COLO668 (cell line): ENCODE measurements around the gene CANT1.
"Not testable (repeated sequence)": the region's sequence is repeated elsewhere in the genome, so short reads cannot be mapped to it uniquely, and the experiment has no call there.

Experiments used
- DNase-seq: peaks from one replicate; lab custom pipeline; 2025; ENCODE audit not compliant: unreplicated experiment; lab: John Stamatoyannopoulos, UW

Gene CANT1

DNA sequence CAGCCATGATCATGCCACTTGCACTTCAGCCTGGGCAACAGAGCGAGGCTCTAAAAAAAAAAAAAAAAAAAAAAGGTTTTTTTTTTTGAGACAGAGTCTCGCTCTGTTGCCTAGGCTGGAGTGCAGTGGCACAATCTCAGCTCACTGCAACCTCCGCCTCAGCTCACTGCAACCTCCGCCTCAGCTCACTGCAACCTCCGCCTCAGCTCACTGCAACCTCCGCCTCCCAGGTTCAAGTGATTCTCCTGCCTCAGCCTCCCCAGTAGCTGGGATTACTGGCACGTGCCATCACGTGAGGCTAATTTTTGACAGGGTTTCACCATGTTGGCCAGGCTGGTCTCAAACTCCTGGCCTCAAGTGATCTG is 46.6 kb downstream of the CANT1 start:
- DNase-seq = not testable (repeated sequence)

DNA sequence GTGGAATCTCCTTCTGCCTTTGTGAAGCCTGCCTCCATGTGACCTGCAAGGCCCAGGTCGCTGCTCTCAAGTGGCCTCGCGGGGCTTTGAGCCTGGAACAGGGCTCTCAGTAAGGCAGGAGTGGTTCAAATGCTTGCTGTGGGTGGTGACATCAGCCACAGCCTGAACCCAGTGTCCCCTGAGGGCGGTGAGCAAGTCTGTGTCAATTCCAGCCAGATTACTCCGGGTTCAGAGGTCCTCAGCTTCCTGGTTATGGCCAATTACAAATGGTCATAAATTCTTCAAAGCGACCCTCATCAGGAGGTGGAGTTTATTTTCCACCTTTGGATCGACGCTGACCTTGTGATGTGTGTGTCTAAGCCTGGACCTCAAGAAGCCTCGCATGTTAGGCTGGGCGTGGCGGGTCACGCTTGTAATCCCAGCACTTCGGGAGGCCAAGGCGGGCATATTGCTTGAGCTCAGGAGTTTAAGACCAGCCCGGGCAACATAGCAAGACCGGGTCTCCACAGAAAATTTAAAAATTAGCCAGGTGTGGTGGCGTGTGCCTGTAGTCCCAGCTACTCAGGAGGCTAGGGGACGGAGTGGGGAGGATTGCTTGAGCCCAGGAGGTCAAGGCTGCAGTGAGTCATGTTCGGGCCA is 47.1 kb downstream of the CANT1 start:
- DNase-seq = no peak

DNA sequence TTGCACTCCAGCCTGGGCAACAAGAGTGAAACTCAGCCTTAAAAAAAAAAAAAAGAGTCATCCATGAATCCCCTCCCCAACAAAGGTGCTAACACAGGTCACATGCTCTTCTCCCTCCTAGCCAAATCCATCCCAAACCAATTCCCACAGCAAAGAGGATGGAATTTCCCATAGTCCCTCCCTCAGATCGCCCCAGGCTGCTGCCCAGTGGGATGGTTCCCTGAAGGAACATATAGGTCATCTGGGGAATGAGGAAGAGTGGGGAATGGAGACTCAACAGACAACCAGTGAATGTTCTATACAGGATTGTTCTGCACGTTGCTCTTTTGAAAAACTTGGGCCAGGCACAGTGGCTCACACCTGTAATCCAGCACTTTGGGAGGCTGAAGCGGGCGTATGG is 48.0 kb downstream of the CANT1 start:
- no peak for DNase-seq

DNA sequence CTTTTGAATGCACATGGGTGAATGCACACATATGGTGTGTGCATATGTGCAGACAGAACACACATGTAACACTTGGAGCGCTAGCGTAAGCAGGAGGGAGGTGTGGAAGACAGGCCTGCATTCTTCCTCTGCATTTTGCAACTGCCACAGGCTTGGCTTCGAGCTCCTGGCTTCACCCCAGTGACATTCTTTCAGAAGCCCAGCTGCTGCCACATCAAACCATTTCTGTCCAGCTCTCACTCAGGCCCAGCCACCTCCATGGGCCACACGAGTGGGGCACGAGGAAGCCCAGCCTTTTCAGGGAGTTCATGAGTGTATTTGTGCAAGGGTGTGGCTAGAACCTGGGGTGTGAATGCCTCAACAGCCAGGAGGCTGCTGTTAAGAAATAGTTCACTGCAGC is 48.6 kb downstream of the CANT1 start:
- DNase-seq = no peak

DNA sequence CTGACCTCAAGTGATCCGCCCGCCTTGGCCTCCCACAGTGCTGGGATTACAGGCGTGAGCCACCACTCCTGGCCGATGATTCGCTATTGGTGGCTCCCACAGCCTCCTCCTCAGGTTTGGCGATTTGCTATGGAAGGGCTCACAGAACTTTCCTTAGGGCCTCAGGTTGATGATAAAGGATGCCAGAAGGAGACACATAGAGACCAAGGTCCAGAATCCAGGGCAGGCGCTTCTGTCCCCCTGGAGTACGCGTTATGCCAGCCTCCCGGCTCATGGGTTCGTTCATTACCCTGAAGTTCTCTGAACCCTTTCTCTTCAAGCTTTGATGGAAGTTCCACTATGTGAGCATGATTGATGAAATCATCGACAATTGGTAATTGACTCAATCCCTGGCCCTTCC is 49.8 kb downstream of the CANT1 start:
- DNase-seq = no peak

DNA sequence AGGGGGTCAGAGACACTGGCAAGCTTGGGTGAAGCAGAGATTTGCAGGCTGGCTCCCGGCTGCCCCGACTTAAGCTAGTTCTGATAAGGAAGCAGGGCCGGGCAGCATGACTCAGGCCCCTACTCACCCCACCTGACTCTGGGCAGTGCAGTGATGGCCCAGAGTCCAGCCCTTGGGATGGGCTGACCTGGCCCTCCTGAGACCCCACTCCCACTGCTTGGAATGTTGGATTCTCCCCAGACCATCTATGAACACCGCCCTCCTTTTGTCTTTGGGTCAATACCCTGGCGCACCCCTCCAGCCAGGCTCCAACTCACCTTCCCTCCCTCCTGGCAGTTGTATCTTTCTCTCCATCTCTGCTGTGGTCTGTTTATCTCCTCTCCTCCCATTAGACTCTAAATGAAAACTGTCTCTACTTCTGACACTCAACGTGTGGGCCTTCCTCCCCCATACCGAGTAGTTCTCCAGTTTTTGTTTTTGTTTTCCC is 50.9 kb downstream of the CANT1 start:
- DNase-seq = no peak

DNA sequence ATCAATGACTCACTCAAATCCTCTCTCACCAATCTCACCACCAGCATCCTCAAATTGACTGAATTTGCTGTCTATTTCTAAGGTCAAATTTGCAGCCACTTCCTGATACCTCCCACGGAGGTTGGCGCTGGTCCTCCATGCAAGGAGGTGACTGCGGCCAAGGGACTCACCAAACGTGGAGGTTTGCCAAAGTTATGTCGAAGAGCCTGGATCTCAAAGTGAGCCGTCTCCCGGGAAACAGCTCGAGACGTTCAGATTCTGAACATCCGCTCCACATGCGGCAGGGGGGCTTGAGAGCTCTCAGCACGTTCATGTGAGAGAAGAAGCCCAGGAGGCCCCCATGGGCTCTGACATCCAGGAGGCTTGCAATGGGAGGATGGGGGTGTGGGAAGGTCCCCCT is 52.4 kb downstream of the CANT1 start:
- DNase-seq = no peak

DNA sequence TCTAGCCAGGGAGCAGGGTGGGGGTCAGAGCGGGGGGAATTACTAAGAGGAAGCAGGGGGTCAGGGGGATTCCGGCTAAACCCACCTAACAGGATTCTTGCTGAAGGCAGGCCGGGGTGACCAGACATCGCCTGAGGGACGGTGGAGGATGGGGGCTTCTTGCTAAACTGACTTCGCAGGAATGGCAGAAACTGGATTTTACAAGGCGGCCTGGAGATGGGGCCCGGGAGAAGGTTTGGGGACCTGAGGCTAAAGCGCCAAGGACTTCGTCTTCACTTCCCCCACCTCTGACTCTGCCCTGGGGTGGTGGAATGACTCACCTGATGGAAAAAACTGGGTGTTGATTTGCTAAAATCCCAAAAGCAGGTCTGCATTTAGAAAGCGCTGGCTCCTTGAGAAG is 53.3 kb downstream of the CANT1 start:
- no peak for DNase-seq

DNA sequence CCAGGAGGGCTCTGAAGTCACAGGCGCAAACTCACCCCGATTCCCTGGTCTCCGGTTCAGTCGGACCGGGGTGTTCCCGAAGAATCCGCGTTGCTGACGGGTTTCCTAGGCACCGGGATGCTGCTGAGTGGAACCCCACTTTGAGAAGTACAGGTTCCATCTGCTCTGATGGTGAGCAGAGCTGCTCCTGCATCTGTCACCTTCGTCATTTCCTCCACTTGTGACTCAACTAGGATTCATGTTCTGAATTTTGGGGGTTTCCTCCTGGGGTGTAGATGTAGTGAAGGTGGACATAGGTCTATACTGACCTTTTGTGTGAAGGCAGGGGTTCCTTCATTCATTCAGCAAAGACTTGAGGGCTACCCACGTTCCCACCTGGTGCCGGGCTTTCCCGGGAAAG is 54.9 kb downstream of the CANT1 start:
- no peak for DNase-seq

DNA sequence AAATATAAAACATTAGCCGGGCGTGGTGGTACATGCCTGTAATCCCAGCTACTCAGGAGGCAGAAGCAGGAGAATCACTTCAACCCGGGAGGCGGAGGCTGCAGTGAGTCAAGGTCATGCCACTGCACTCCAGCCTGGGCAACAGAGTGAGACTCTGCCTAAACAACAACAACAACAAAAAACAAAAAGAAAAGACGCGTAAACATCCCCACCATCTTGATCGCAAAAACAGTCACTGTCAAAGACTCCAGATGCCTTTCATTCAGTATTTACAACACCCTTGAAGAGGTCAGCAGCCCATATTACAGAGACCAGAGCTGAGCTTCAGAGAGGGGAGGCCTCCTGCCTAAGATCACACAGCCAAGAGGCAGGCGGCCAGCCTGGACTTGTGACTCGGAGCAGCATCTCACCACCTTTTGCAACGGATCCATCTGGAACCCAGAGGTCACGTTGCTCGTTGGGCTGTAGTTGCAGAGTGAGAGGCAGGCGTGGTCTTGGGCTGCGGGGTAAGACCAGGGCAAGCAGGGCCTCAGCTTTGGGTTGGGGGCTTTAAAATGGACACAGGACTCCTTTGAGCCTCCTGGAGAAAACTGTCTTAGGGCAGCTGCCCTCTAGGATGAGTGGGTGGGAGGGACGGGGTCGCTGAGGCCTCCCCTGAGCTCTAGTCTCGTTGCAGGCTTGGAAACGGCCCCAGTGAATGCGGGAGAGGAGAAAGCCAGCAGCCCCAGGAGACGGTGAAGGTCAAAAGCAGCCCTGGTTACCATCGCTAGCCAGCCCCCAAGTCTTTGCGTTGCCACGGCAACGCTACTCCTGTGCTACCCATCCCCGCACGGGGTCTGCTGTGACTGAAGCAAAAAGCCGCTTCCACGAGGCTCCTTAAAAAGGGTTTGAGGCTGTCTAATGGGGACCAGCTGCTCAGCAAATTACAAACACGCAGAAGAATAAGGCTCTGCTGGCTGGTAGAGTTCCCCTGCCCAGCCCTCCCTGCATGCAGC is 55.9 kb downstream of the CANT1 start:
- no peak for DNase-seq

DNA sequence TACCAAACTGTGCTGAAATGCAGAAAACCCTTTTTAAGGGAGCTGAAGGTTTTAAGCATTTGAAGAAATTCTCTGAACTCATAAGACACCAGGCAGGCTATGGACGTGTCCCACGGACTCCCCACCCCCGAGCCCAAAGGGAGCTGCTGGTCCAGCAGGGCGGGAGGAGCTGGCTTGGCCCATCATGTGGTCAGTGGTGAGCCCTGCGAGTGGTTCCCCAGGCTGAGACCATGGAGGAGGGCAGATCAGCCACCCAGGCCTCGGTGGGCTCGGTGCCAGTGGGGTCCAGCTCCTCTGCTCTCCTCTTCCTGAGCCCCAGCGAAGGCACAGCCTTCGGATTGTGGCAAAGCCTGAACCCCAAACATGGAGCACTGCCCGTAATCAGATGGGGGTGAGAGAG is 56.9 kb downstream of the CANT1 start:
- no peak for DNase-seq

DNA sequence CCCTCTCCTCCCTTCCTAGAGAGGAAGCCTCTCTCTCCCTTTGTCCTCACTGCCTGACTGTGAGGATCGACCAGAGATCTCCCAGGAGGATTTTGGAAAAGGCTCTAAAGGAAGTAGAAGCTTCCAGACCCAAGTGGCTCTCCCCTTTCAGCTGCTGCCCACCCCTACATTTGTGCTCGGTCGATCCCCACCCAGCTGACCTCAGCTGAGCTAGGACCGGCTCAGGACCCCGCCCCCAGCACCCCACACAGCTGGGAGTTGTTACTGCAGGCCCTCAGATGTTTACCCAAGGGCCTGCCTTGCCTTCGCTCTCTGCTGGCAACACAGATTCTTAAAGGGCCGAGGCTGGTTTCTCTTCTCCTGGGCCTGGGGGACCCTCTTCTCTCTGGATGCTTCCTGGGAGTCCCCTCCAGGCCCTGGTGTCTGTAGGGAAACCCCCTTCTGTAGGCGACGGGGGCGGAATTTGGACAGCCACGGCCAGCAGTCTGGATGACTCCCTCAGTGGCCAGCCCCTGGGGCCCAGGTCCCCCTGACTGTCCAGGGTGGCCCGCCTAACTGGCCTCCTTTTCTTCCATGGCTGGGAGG is 57.5 kb downstream of the CANT1 start:
- no peak for DNase-seq

DNA sequence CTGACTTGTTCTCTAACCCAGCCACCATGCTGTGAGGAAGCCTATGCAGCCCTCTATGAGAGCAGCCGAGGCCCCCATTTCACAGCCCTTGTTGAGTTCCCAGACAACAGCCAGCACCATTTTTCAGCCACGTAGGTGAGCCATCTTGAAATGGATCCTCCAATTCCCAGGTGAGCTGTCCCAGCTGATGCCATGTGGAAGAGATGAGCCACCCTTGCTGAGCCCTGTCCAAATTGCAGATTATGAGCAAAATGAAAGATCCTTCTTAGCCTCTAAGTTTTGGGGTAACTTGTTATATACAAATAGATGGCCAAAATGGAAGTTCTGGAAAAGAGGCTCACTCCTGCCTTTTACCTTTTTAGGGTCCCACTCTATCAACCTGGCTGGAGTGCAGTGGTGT is 58.7 kb downstream of the CANT1 start:
- no peak for DNase-seq

DNA sequence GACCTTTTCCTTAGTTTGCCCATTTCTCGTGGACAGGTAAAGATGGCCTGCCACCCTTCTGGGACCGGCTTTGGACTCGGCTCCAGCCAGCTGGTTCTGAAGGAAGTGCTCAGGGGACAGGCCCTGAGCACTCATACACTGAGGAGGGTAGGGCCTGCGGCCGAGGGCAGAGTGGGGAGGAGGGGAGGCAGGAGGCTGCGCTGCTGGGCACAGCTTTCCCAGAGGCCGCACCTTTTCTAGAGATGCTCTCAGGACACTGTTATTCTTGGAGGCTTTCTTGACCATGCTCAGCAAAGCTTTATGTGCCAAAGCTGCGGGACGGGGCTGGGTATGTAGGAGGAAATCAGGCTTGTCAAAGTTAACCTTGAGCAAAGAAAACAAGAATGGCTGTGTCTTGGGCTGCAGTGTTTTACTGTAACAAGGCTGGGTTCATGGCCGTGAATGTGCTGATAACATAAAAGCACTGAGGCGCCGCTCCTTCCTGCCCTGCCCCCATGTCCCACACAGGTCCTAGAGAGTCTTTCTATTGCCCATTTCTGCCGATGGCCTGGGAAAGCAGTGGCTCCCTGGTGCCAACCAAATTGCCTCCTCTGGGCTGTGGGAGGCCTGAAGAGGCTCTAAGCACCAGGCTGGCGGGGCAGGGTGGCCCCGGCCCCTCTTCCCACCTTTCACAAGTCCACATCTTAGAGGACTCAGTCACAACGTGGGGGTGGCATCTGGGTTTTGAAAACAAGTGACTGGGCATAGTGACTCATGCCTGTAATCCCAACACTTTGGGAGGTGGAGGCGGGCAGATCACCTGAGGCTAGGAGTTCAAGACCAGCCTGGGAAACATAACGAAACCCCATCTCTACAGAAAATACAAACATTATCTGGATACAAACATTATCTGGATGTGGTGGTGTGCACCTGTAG is 62.1 kb downstream of the CANT1 start:
- DNase-seq = no peak

DNA sequence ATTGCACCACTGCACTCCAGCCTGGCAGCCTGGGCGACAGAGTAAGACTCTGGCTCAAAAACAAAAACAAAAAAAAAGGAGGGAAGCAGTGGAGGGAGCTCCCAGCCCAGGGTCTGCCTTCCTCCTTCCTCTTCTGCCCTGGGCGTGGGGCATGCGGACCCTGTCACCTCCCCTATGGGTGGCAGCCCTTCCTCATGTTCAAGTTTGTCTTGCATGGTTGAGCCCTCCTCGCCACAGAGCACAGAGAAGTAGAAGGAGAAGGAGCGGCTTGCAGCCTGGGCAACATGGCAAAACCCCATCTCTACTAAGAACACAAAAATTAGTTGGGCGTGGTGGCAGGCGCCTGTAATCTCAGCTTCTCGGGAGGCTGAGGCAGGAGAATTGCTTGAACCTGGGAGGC is 62.9 kb downstream of the CANT1 start:
- DNase-seq = no peak

DNA sequence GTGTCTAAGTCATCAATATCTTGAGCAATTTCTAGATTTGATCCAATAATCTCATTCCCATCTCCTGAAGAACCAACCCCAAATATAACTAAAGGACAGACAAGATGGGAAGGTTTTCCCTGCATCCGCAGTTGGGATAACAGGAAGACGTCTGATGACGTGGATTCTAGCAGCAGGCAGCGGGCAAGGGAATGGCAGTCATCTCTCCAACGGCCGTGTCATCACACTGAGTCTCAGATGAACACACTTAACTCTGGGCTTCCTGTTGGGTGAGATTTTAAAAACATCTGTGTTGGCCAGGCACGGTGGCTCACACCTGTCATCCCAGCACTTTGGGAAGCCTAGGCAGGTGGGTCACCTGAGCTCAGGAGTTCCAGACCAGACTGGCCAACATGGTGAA is 63.4 kb downstream of the CANT1 start:
- DNase-seq = no peak

DNA sequence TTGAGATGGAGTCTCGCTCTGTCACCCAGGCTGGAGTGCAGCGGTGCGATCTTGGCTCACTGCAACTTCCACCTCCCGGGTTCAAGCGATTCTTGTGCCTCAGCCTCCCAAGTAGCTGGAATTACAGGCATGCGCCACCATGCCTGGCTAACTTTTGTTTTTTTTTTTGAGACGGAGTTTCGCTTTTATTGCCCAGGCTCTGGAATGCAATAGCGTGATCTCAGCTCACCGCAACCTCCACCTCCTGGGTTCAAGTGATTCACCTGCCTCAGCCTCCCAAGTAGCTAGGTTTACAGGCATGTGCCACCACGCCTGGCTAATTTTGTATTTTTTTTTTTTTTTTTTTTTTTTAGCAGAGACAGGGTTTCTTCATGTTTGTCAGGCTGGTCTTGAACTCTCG is 64.1 kb downstream of the CANT1 start:
- DNase-seq = not testable (repeated sequence)

DNA sequence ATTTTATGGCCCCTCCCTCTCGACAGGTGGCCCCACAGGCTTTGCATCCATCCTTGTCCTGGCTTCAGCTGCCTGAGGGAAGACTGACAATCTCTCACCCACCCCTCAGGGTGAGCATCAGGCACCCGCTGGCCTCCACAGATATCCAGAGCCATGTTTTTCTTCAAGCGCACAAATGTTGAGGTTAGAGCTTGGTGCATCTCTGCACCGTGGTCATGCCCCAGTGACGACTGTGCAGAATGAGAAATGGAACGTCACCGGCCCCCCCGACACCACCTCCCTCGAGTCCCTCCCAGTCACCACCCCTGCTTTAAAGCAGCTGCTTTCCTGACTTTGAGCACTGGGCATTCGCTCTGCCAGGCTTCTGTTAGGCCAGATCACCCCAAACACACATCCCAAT is 64.6 kb downstream of the CANT1 start:
- DNase-seq = no peak

DNA sequence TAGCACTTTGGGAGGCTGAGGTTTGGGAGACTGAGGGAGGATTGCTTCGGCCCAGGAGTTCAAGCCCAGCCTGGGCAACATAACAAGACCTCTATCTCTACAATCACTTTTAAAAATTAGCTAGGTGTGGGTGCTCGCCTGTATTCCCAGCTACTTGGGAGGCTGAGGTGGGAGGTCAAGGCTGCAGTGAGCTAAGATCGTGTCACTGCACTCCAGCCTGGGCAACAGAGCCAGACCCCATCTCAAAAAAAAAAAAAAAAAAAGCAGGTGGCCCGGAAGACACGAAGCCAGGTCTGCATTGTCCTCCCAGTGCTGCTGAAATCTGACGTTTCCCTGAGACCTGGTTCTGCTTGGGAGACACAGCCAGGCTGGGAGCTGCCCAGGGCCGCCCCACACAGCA is 65.5 kb downstream of the CANT1 start:
- DNase-seq = no peak
